NCI-H1105 treated with DMSO at 0.1 percent for 48 hours (cell line): ENCODE results near the gene ANKRD44.

Source experiments
- DNase-seq: peaks from one replicate; lab custom pipeline; 2025; lab: John Stamatoyannopoulos, UW

ANKRD44 gene

DNA sequence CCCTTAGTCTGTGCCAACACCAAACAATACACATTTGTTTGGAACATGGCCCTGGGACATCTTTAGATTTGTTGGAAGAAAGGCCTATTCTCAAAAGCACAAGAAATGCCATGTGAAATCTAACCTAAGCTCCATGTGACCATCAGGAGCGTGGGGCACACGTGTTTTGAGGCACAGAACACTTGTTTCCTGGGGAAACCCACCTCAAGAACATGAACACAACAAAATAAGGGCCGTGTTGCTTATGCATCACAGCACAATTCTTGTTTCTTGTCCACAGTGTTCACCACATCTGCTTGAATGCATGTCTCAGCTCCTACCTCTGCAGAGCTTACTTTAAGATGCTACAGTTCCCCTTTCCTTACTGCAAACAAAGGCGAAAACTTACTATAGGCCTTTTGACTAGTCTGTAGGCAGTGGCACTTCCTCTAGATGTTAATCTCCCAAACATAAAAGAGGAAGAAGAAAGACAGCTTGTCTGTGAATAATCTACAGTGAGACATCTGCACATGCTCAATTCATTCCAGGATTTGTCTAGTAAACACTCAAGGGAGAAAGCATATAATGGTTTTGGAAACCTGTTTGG lies 165.0 kb downstream of the ANKRD44 start:
- DNase-seq, result peak; percentile 26

DNA sequence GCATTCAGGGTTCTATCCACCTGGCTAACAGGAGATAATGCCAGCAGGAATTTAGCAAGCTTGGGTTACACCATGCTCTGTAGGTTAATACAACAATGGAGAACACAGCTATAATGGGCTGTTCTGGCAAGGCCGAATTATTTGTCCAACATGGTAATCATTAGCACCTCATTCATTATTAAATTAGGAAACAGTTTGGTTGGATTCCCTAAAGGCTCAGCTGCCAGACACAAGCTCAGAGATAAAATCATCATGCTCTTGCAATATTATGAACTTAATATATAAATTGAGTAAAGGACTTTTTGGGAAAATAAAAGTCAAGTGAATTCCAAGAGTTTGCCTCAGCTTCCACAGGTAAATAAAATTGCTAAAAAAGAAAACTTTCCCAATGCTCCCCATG lies 166.4 kb downstream of the ANKRD44 start:
- no peak for DNase-seq

DNA sequence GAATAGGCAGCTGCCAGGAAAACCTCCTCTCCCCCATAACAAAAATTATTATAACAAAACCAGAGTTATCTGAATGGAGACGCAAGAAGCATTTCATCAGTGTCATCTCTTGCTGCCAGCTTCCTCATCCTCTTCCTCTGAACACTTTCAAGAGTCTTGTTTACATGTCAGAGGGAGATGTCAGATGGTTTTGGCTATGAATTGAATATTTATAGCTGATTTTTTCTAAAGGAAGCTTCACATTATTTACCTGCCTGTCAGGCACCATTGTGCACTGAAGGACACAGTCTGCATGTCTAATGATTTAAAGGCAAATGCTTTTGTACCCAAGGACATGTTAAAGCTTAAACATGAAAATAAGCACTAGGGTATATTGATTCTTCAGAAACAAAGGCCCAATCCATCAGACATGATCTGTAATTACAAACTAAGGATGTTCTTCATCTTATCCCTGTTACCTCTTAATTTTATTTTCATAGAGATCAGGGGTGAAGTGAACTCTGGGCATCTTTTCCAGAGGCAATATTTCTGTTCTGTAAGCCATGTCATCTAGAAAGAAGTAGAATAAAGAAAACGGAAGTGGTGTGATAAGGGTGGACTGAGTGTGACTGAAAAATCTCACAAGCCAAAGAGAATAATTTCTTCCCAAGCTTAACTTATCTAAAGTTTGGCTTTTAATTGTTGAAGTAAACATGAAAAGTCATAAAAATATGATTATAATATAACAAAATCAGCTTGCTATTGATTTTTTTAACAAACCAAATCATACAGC lies 168.7 kb downstream of the ANKRD44 start:
- DNase-seq, result no peak

DNA sequence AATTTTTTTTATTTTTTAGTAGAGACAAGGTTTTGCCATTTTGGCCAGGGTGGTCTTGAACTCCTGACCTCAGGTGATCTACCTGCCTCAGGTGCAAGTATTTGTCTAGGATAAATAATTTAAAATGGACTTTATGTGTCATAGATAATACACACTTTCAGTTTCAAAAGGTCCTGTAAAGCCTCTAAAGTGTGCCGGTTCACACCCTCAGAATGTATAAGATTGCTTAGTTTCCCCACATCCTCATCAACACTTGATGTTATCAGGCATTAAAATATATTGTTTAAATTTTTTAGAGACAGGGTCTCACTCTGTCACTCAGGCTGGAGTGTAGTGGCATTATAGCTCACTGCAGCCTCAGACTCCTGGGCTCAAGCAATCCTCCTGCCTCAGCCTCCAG lies 170.5 kb downstream of the ANKRD44 start:
- DNase-seq, result no peak

DNA sequence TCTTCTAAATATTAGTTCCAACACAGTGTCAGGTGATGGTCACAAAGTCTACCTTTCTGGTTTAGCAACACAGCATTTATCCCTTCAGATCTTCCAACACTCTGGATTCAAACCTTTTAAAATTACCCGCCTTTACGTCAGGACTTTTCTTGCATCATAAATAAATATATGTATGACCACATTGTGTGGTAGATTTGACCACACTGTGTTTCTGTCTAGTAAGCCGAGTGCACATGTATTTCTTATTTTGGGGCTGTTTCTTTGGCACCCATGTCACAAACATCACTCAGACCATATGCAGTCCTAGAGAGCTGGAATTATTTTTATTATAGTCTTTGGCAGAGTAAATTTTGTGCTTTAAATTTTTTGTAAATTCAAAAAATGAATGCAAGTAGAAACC lies 172.1 kb downstream of the ANKRD44 start:
- DNase-seq, result no peak

DNA sequence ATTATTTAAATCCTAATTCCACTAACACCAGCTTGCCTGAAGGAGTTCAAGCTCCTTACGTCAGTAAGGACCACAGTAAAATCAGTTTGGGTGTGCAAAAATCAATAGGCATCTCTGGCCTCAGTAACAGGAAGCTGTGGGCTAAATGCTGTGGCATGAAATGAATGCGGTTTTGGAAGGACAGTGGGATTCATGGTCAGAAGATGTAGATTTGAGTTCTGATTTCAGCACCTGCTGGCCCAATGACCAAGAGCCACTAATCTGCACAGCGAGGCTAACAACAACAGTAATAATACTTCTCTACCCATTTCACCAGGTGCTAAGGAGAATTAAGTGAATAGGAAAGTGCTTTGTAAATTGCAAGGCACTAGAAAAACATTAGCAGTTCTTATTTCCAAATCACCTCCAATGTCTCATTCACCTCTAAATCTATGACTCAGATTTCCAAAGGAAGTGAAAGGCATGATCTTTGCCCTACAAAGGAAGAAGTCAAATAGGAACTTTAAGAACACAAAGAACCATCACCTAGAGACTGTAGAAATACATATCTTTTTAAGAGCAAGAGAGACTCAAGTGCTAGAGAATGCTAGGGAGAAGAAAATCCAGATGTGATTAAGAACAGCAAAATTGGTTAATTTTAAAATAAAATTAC lies 172.6 kb downstream of the ANKRD44 start:
- DNase-seq, result no peak

DNA sequence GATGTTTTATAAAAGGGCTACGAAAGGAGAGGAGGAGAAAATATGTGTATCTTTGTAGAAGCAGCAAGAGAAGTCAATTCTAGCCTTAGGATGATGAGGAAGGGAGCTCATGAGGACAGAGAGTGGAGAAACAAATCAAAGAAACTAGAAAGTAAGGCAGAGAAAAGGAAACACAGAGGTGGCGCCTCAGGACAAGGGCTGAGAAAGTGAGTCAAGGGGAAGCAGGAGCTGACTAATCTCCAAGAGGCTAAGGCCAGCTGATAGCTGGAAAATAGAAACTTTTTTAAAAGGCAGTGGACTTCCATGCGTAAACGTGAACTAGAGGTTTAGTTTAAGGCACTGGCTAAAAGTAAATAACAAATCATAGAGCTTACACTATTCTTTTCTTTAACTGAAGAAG lies 173.3 kb downstream of the ANKRD44 start:
- no peak for DNase-seq

DNA sequence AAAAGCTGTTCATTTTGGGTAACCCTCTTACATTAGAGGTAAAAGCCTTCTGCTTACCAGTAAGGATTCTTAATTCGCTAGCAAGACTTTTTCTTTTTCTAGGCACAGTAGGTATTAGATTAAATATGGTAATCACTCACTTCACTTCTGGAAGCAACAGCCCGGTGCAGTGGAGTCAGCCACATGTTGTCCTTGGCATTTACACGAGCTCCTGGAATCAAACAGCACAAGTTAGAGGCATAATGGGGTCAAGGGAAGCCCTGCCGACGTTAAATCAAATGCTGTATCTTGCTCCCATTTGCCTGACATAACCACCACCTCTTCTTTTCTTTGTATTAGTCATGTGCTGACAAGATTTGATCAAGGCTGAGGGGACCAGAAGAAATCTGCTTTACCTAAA lies 174.1 kb downstream of the ANKRD44 start:
- no peak for DNase-seq

DNA sequence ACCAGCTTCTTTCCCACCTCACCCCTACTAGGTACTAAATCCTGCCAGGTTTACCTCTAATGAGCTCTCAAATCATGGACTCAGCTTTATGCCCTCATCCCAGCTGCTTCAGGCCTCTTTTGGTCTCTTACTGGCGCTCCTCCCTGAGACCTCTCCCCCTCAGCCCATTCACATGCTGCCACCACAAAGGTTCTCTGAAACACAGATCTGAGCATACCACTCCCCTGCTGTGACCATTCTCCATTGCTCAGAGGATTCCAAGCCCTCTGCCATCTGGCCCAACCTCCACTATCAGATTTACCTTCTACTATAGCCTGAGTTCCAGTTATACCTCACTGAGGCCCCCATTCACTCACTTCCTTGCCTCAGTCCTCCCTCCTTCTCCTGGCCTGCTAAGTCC lies 174.8 kb downstream of the ANKRD44 start:
- DNase-seq, result no peak

DNA sequence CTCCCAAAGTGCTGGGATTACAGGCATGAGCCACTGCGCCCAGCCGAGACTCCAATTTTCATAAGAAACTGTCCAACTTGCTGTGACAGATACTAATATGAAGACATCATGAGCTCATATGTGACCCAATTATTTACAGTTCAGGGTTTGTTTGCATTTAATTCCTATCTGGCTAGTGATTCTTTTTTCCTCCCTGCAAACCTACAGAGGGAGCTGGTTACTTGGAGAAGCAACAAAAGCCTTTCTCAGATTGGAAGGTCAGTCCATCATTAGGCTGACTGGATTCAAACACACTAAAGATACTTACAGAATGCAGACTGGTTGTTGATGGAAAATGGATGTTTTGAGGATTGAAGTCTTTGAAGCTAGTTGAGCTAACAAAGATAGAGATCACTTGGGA lies 176.4 kb downstream of the ANKRD44 start:
- DNase-seq, result no peak

DNA sequence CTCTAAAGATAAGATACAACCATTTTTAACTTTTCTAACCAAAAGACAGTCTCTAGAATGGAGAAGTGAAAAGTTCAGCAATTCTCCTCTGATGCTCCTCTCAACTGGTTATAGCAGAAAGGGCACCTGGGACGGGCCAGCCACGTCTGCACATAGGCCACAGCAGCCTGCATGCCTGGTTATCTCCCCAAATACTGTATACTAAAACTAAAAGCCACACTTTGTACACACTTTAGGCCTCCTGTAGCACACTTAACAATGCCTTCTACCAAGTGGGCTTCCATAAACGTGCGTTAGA lies 179.1 kb downstream of the ANKRD44 start:
- no peak for DNase-seq

DNA sequence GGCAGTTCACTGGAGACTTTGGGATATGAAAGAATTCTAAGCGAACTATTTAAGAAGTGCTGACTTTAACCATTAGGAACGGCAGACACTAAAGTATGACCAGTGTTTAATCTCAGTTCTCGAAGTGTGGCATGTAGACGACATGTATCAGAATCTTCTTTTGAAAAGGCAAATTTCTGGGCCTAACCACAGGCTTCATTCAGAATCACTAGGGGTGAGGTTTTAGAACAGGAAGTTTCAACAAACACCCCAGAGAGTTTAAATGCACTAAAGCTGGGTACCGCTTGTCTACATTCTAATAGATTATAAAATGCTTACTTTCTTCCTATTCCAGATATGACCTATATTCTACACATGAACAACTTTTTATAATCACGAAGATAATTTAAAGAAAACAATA lies 180.3 kb downstream of the ANKRD44 start:
- DNase-seq, result no peak

DNA sequence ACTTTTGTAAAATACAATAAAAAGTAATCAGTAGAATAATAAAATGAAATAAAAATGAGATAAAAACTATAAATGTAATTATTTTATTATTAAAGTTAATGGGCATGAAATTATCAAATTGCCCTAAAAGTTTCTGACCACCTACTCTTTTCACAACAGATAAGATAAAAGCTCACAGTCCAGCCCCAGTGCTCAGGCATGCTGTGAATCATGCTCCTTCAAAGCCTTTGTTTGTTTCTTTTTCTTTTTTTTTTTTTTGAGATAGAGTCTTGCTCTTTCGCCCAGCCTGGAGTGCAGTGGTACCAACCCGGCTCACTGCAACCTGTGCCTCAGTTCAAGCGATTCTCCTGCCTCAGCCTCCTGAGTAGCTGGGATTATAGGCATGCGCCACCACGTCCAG lies 181.7 kb downstream of the ANKRD44 start:
- no peak for DNase-seq

DNA sequence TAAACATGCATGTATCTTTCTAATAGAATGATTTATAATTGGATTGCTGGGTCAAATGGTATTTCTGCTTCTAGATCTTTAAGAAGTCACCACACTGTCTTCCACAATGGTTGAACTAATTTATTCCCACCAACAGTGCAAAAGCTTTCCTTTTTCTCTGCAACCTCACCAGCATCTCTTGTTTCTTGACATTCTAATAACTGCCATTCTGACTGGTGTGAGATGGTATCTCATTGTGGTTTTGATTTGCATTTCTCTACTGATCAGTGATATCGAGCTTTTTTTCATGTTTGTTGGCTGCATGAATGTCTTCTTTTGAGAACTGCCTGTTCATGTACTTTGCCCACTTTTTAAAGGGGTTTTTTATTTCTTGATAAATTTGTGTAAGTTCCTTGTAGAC lies 182.5 kb downstream of the ANKRD44 start:
- DNase-seq, result no peak

DNA sequence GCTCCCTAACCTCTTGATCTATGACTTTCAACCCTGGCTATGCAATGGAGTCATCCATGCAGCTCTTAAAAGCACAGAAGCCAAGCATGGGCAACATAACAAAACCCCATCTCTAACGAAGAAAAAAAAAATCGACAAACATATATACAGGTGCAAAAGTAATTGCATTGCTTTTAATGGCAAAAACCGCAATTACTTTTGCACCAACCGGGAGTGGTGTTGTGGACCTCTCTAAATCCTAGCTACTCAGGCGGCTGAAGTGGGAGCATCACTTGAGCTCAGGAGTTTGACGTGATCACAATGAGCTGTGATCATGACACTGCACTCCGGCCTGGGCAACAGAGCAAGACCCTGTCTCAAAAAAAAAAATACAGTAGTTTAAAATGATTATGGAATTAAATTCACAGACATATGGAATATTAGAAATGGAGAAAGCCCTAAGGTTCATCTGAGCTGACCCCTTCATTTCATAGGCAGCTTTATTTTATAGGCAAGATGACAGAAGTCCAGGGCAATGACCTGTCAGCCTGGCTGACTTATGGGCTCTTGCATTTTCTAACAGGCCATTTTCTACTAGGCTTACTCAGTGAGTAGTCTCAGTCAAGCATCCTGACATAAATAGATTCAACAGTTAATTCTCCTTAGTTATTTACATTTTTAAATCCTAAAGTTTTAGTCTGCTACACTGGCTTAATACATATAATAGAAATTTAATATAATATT lies 183.8 kb downstream of the ANKRD44 start:
- no peak for DNase-seq

DNA sequence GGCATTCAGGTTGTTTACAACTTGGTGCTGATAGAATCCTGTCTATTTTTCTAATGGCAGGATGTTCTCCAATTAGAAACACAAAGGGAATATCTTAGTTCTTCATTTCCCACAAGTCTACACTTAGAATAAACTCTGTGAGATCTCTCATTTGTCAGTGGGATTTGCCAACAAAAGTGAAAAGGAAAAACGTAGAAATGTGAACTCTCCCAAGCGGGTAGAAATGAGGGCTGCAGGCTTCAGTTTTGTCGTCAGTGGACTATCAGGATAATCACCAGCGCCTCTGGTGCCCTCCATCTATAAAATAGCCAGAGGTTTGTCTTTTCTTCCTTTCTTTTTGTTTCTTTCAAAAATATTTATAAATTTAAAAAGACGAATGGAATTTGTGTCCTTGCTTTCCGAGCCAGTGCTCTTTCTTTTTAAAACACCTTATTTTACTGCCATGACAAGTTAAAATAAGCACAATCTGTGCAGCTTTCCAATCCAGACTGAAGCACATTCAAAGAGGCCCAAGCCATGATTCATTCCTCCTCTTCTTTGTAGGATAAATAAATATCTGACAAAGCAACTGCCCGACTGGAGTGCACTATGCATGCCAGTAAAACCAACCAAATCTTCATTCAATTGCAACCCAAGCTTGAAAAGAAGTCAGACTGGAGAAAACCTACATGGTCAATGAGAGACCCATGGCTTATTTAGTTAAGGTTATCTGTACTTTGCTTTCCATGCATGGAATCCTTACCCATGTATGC lies 185.8 kb downstream of the ANKRD44 start:
- DNase-seq, result no peak

DNA sequence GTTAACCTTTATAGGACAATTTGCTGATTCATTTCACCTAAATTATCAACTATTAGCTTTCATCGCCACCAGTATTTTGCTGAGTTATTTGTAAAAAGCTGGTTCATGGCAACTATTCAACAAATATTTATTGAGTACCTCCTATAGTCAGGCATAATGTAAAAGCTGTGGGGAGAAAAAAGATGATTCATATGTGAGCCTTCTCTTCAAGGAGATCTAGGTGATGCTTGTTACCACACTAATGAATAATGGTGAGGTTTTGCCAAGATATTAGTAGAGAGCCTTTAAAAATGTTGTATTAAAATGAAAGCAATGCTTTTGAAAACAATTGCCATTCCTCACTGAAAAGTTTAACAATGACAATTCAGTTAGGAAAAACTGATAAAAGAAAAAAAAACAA lies 187.8 kb downstream of the ANKRD44 start:
- DNase-seq, result no peak

DNA sequence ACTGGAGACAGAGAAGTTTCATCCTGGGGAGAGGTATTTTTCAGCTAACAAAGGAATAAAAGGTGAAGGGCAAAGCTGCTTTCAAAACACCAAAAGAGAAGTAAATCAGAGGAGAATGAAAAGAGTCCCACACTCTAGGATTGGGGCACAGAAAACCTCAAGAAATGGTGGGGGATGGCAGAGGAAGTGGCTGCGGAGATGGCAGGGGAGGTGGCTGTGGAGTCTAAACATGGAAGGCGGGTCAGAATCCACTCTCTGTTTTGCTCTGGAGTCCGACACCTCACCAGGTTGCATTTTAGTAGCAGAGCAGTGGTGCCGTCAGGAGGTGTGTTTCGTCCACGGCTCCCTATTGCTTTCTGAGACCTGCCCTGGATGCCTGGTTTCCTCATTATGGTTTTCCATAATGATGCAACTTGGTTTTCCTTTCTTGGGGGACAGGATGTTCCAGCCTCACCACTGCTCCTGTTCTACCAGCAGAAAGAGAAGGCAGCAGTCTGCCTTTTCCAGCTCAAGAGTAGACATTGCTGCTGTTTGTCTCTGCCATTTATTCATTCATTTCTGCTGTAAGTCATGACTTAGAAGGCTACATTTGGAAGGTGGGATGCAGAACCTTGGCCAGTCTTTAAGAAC lies 188.7 kb downstream of the ANKRD44 start:
- no peak for DNase-seq

DNA sequence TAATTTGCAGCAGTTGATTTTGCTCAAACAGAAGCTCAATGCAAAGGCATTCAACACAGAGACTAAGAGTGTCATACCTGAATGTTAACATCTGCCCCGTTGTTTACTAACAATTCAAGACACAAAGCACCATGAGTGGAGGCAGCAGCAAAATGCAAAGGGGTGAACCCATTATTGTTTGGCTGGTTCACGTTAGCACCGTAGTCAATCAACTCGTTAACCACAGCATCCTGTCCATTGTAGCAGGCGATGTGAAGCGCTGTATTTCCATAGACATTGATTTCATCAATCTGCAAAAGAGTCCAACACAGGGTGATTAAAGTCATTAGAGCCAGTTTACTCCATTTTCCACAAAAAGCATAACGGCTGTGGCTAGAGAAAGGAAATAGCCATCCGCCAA lies 189.3 kb downstream of the ANKRD44 start:
- no peak for DNase-seq

DNA sequence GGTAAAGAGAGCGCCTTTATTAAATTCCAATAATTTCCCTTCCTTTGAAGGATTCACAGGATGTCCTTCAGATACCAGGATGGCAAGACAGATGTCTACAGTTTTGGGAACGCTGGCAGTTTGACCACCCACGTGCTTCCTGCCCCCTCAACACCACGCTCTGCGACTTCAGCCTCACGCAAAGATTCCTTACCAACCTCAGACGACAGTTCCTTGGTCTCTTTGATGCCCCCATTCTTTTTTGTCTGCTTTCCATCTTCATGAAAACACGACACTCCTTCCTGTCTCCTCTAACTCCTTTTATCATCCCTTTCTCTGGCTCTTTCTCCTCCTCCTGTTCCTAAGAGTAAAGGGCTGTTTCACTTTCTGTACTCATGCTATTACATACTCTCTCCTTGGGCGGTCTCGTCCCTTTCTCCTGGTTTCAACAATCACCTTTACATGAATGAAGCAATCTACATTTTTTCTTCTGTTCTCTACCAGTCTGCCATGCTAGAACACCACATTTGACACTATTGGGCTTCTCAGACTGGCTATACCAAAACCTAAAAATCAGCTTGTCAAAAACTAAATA lies 194.2 kb downstream of the ANKRD44 start:
- no peak for DNase-seq

DNA sequence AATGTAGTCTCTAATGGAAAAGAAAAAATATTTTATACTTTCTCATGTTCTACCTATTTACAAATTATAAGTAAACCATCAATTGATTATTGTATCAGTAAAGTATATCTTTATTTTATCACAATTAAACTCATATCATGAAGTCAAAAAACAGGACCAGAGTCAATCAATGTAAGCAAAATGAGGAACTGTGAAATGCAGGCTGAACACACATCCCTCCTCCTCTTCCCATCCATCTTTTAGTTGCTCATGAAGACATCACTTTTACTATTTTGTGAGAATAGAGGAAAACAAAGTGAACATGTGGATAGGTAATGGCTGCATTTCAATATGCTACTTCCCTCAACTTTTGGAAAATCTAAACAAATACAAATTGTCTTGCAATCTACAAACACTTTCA lies 195.3 kb downstream of the ANKRD44 start:
- DNase-seq, result no peak
